HCT116 (cell line): ENCODE measurements around the gene TSPAN14. TPM values are rescaled to one million over a fixed set of nuclear protein-coding genes. Genes with fewer than 3 reads are reported as not detected.

Experiments
- ATAC-seq: fragments of 200-7000 bp; cut with Tn5 transposase; 2 replicates; pipeline ENCODE4 v1.9.1; 2020; ENCODE audit warnings: mild to moderate bottlenecking, moderate library complexity
- BruUV-seq: library from RNA; stranded (reverse); fragments of 400-500 nt; replicated peaks from 2 replicates; lab custom pipeline; 2021; lab: Mats Ljungman, UMichigan
- CTCF ChIA-PET: fragments of 300-600 bp; sonication (Branson Sonifier 250); formaldehyde crosslinking; loops from one replicate; lab custom pipeline; 2021; ENCODE audit warnings: antibody characterized with exemption; lab: Charles Lee
- POLR2A ChIA-PET: fragments of 300-600, 350-600 bp; sonication (Branson Sonifier 250); formaldehyde crosslinking; loops from one replicate; lab custom pipeline; 2021; ENCODE audit warnings: antibody characterized with exemption; lab: Charles Lee
- RAD21 ChIA-PET, 2 experiments: fragments of 300-600 bp; sonication (Branson Sonifier 250); formaldehyde crosslinking; loops; one replicate each; lab custom pipeline; 2023; ENCODE audit warnings: low total read pairs in 2 of 2; ENCODE audit not compliant: uncharacterized antibody in 2 of 2, unreplicated experiment in 2 of 2, low non-redundant PET in 1 of 2; lab: Charles Lee
- DNase-seq: peaks from one replicate; pipeline ENCODE4 v3.0.0-alpha.2; 2010; ENCODE audit warnings: low read depth, low spot score
- H2AFZ ChIP-seq: fragments of 200-600 bp; shearing (Covaris generic), sonication (generic); 2 replicates; pipeline ENCODE4 v1.6.1; 2017; ENCODE audit warnings: low read depth, mixed run types, mixed read lengths, antibody characterized with exemption, low read length; ENCODE audit not compliant: poor library complexity, severe bottlenecking
- H3K27ac ChIP-seq: 2 replicates; pipeline ENCODE4 v1.5.1; 2012; ENCODE audit warnings: low read depth, low read length
- H3K27me3 ChIP-seq: fragments of 200-600 bp; sonication (generic); 2 replicates; pipeline ENCODE4 v1.6.1; 2016; ENCODE audit warnings: mixed run types, low read length, mixed read lengths; ENCODE audit not compliant: insufficient read depth
- H3K36me3 ChIP-seq, 2 experiments: fragments of 200-500 bp in 1 of 2; fragments of 200-600 bp in 1 of 2; sonication (Bioruptor generic) in 1 of 2; sonication (generic) in 1 of 2; 2 replicates each; pipeline versions ENCODE4 v1.5.1 to v1.6.1; 2014 to 2016; ENCODE audit warnings: low read length in 2 of 2, inconsistent platforms in 1 of 2, mixed read lengths in 1 of 2, mixed run types in 1 of 2; ENCODE audit not compliant: insufficient read depth in 2 of 2, control insufficient read depth in 1 of 2
- H3K4me1 ChIP-seq, 2 experiments: fragments of 200-600 bp in 1 of 2; sonication (generic) in 1 of 2; 2 replicates each; pipeline versions ENCODE4 v1.5.1 to v1.6.1; 2012 to 2017; ENCODE audit warnings: low read length in 2 of 2, inconsistent platforms in 1 of 2, mild to moderate bottlenecking in 1 of 2, mixed read lengths in 1 of 2, mixed run types in 1 of 2, moderate library complexity in 1 of 2; ENCODE audit not compliant: insufficient read depth in 2 of 2, control insufficient read depth in 1 of 2
- H3K4me2 ChIP-seq: fragments of 200-600 bp; sonication (generic); 2 replicates; pipeline ENCODE4 v1.6.1; 2017; ENCODE audit warnings: mixed run types, low read length, mixed read lengths
- H3K4me3 ChIP-seq, 2 experiments: fragments of 200-600 bp in 1 of 2; sonication (generic) in 1 of 2; replicated peaks in 1 of 2; 2 replicates each; pipeline ENCODE4 v1.5.1; 2011 to 2016; ENCODE audit warnings: low read length in 2 of 2, control low read depth in 1 of 2, low read depth in 1 of 2, mild to moderate bottlenecking in 1 of 2, mixed read lengths in 1 of 2, mixed run types in 1 of 2
- H3K79me2 ChIP-seq: fragments of 200-600 bp; sonication (generic); 2 replicates; pipeline ENCODE4 v1.6.1; 2017; ENCODE audit warnings: mild to moderate bottlenecking, mixed run types, low read length, moderate library complexity, mixed read lengths; ENCODE audit not compliant: insufficient read depth
- H3K9ac ChIP-seq: fragments of 200-600 bp; sonication (generic); 2 replicates; pipeline ENCODE4 v1.6.1; 2016; ENCODE audit warnings: low read length, mixed read lengths
- H3K9me2 ChIP-seq: fragments of 200-600 bp; sonication (generic), shearing (Covaris generic); 2 replicates; pipeline ENCODE4 v1.6.1; 2017; ENCODE audit warnings: mixed run types, mild to moderate bottlenecking, moderate library complexity; ENCODE audit not compliant: insufficient read depth
- H3K9me3 ChIP-seq, 2 experiments: fragments of 200-500 bp in 1 of 2; fragments of 200-600 bp in 1 of 2; sonication (Bioruptor generic) in 1 of 2; sonication (generic) in 1 of 2; 2 replicates each; pipeline ENCODE4 v1.6.1; 2014 to 2017; ENCODE audit warnings: low read length in 2 of 2, mixed read lengths in 2 of 2, inconsistent platforms in 1 of 2, low read depth in 1 of 2, mild to moderate bottlenecking in 1 of 2, mixed run types in 1 of 2, moderate library complexity in 1 of 2; ENCODE audit not compliant: control insufficient read depth in 1 of 2, insufficient read depth in 1 of 2
- H4K20me1 ChIP-seq: fragments of 200-600 bp; sonication (generic), shearing (Covaris generic); 2 replicates; pipeline ENCODE4 v1.6.1; 2017; ENCODE audit warnings: mixed run types, mild to moderate bottlenecking, moderate library complexity; ENCODE audit not compliant: insufficient read depth
- CEBPB ChIP-seq: IDR thresholded peaks from 2 replicates; pipeline ENCODE4 v1.6.1; 2012; ENCODE audit warnings: low read depth
- EGR1 ChIP-seq: IDR thresholded peaks from 2 replicates; pipeline ENCODE4 v1.6.1; 2012; ENCODE audit warnings: low read depth
- EZH2phosphoT487 ChIP-seq: fragments of 200-600 bp; IDR thresholded peaks from 2 replicates; pipeline ENCODE4 v1.6.1; 2018; ENCODE audit warnings: antibody characterized with exemption, borderline replicate concordance
- JUND ChIP-seq: IDR thresholded peaks from 2 replicates; pipeline ENCODE4 v1.6.1; 2012
- POLR2A ChIP-seq: IDR thresholded peaks from 2 replicates; pipeline ENCODE4 v1.7.0; 2011; ENCODE audit warnings: borderline replicate concordance; ENCODE audit not compliant: insufficient read depth, insufficient read length; ENCODE audit errors: extremely low read depth
- POLR2AphosphoS5 ChIP-seq: IDR thresholded peaks from 2 replicates; pipeline ENCODE4 v1.6.1; 2011; ENCODE audit warnings: mild to moderate bottlenecking, low read depth, low read length, moderate library complexity
- REST ChIP-seq: IDR thresholded peaks from 2 replicates; pipeline ENCODE4 v1.6.1; 2012; ENCODE audit warnings: low read depth
- SIN3A ChIP-seq: IDR thresholded peaks from 2 replicates; pipeline ENCODE4 v1.6.1; 2012; ENCODE audit warnings: low read depth
- SP1 ChIP-seq: IDR thresholded peaks from 2 replicates; pipeline ENCODE4 v1.6.1; 2012; ENCODE audit warnings: low read depth
- ZFX ChIP-seq: fragments of 450-650 bp; IDR thresholded peaks from 2 replicates; pipeline ENCODE4 v1.6.1; 2017
- ZNF274 ChIP-seq: fragments of 200-500 bp; sonication (Bioruptor generic); IDR thresholded peaks from 2 replicates; pipeline ENCODE4 v1.6.1; 2014; ENCODE audit warnings: mild to moderate bottlenecking, low read depth, low read length, inconsistent platforms
- intact Hi-C: fragments of 100-400 bp; cut with micrococcal nuclease; formaldehyde crosslinking; loops from 2 replicates; pipeline ENCODE4 v1.10.0; 2022
- total RNA-seq: library from RNA; stranded (reverse); gene quantifications from one replicate; pipeline ENCODE4 v1.2.1, GENCODE V29; 2021; ENCODE audit not compliant: unreplicated experiment
- TF ChIP-seq, protein P1 (sequence below): IDR thresholded peaks from 2 replicates; pipeline ENCODE4 v1.6.1; 2012

TSPAN14 gene
- total RNA-seq, 1 experiment from 2014 or later = 86.8 TPM

DNA sequence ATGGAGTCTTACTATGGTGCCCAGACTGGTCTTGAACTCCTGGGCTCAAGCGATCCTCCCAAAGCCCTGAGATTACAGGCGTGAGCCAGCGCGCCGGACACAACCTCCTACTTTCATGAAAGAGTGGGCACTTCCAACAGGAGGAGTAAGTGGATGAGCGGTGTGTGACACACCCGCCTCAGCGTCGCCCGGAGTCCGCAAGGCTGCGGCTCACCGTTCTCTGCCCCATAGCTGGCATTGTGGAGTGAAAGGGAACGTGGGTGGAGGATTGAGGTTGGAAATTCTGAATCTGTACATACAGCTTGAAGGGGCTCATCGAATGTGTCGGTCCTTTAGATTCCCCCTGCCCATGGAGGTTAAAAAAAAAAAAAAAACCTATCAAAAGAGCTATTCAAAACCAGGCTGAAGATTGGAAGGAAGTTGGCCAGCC, 46.3 kb upstream of the TSPAN14 start:
- TF ChIP-seq POLR2A (no peak), EGR1 (peak; percentile 64), CEBPB (no peak)
- ATAC-seq (peak; percentile 77), DNase-seq (peak; percentile 37)
- no peaks in the 10 kb centered on the region for H3K9me2 ChIP-seq
- no peaks in the 10 kb centered on the region for H3K27me3 ChIP-seq
- no peaks in the 10 kb centered on the region for H3K79me2 ChIP-seq
- H3K4me3 ChIP-seq = peak overlapping the region; percentile 43 to 57
- H3K9ac ChIP-seq = peak overlapping the region; percentile 51
- peak overlapping the region; percentile 56 for H2AFZ ChIP-seq
- TSS peak; percentile 70 for BruUV-seq
- intact Hi-C loops = no loop called here
- peak overlapping the region; percentile 63 for H3K27ac ChIP-seq
- ChIA-PET POLR2A (interaction anchor here (0.8 to 1.1 kb wide), 2 partner anchors 9 to 53 kb away, joined by 3 to 5 read pairs; no protein-coding TSS in a partner anchor), CTCF (interaction anchor here (0.6 to 2.2 kb wide), 5 partner anchors 29 to 188 kb away, joined by 3 to 13 read pairs (median 3); no protein-coding TSS in a partner anchor), RAD21 (no interaction called here)
- no peaks in the 10 kb centered on the region for H4K20me1 ChIP-seq
- no peaks in the 10 kb centered on the region for H3K9me3 ChIP-seq
- H3K4me1 ChIP-seq = peaks cover 3 to 12% of the 10 kb centered on the region in 2 experiments; a peak in 3 of 4 replicates
- H3K4me2 ChIP-seq = peak overlapping the region; percentile 83
- H3K36me3 ChIP-seq = no peaks in the 10 kb centered on the region

GRCh38 chr10:80408242-80409101, 45.6 kb upstream of the TSPAN14 start, which contains the start of gene PRXL2A:
Gene PRXL2A (plus strand): TSS chr10:80408551. CDS start chr10:80420468, 11,917 bp downstream.
- H3K9ac ChIP-seq = peak within 1 kb of the TSS; percentile 51
- POLR2A ChIA-PET = interaction anchor here (1.1 kb wide), 1 partner anchor 52 kb away, joined by 3 read pairs; no protein-coding TSS in a partner anchor
- CTCF ChIA-PET = interaction anchor here (0.6 to 2.2 kb wide), 4 partner anchors 36 to 188 kb away, joined by 3 to 13 read pairs (median 4); no protein-coding TSS in a partner anchor
- TF ChIP-seq JUND = no peak
- TF ChIP-seq SP1 = no peak
- TF ChIP-seq ZFX = peak; percentile 8; the same call in 1 of the 2 replicates
- no peak for TF ChIP-seq ZNF274
- TF ChIP-seq EZH2phosphoT487 = no peak
- TF ChIP-seq, protein P1, sequence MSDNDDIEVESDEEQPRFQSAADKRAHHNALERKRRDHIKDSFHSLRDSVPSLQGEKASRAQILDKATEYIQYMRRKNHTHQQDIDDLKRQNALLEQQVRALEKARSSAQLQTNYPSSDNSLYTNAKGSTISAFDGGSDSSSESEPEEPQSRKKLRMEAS = peak; percentile 54
- peak; percentile 70 for TF ChIP-seq POLR2AphosphoS5
- peak; percentile 76 for TF ChIP-seq POLR2A
- TF ChIP-seq EGR1 = peak; percentile 9; the same call in 1 of the 2 replicates
- no peak for TF ChIP-seq REST
- TF ChIP-seq SIN3A = no peak
- TF ChIP-seq, all 23 proteins: peak for 5
- intact Hi-C loops = no loop called here
- DNase-seq = no peak
- Histone ChIP-seq H3K4me1 (peaks cover 3 to 12% of the 10 kb centered on the region in 2 experiments; a peak in 3 of 4 replicates), H3K4me3 (peak within 1 kb of the TSS; percentile 43 to 57), H3K27ac (peak within 1 kb of the TSS; percentile 63), H4K20me1 (no peaks in the 10 kb centered on the region), H3K79me2 (no peaks in the 10 kb centered on the region), H3K36me3 (no peaks in the 10 kb centered on the region), H3K4me2 (peak within 1 kb of the TSS; percentile 83), H2AFZ (peak within 1 kb of the TSS; percentile 56), H3K27me3 (no peaks in the 10 kb centered on the region), H3K9me2 (no peaks in the 10 kb centered on the region), H3K9me3 (no peaks in the 10 kb centered on the region)
- no TSS peak for BruUV-seq
- RAD21 ChIA-PET = no interaction called here
- peak; percentile 86 for ATAC-seq
